ENCODE measurements around the gene VAV1.

The VAV1 gene

DNA sequence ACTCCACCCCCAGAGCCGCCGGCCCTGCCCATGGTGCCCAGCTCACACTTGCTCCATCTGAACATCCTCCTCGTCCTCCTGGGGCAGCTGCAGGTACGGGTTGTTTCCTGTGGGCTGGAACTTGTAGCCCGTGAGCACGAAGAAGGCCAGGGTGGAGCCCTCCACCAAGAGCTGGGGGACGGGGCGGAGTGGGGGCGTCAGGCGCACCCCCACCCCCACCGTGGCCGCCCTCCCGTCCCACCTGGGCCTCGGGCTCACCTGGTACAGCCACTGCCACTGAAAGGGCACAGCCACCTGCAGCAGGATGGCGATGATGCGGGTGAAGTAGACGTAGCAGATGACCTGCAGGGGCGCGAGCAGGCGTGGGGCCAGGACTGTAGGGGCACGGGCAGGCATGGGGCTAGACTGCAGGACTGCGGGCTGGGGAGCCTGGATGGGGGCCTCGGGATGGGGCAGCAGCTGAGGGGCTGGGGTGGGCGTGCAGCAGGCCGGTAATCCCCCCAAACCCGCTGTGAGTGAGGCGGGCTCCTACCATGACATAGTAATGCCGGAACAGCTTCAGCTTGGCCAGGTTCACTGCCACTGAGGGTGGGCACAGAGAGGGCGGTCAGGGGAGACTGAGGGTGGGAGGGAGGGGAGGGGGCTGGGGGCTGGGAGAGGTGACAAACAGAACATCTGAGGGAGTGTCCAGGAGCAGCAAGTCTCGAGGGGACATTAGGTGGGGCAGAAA is 41.4 kb upstream of the VAV1 start:
- Histone ChIP-seq H3K4me1 (ENCODE audit: control insufficient read depth in 2 of 2, insufficient read depth in 2 of 2, low read length in 2 of 2) (peaks cover 9 to 10% of the 10 kb centered on the region in 2 donors), H3K27ac (ENCODE audit: low read depth in 2 of 2, low read length in 2 of 2) (peak overlapping the region; percentile 56 to 64), H3K4me3 (ENCODE audit: low read length in 2 of 2) (no peak overlapping the region), H3K9ac (ENCODE audit: low read depth in 1 of 2, low read length in 2 of 2) (no peak overlapping the region), H3K9me3 (ENCODE audit: control insufficient read depth in 2 of 2, low read length in 2 of 2) (no peaks in the 10 kb centered on the region), H3K27me3 (ENCODE audit: control insufficient read depth in 2 of 2, insufficient read depth in 2 of 2, low read length in 2 of 2) (no peaks in the 10 kb centered on the region), H3K36me3 (ENCODE audit: control insufficient read depth in 2 of 2, insufficient read depth in 2 of 2, low read length in 2 of 2) (peaks cover 3 to 11% of the 10 kb centered on the region in 2 donors)

- Histone ChIP-seq H3K4me3 (ENCODE audit: low read length in 2 of 2) (no peak overlapping the region), H3K9ac (ENCODE audit: low read depth in 1 of 2, low read length in 2 of 2) (no peak overlapping the region), H3K27me3 (ENCODE audit: control insufficient read depth in 2 of 2, insufficient read depth in 2 of 2, low read length in 2 of 2) (no peaks in the 10 kb centered on the region), H3K4me1 (ENCODE audit: control insufficient read depth in 2 of 2, insufficient read depth in 2 of 2, low read length in 2 of 2) (peaks cover 12 to 13% of the 10 kb centered on the region in 2 donors), H3K27ac (ENCODE audit: low read depth in 2 of 2, low read length in 2 of 2) (no peak overlapping the region), H3K9me3 (ENCODE audit: control insufficient read depth in 2 of 2, low read length in 2 of 2) (no peaks in the 10 kb centered on the region), H3K36me3 (ENCODE audit: control insufficient read depth in 2 of 2, insufficient read depth in 2 of 2, low read length in 2 of 2) (peaks cover 3 to 11% of the 10 kb centered on the region in 2 donors)
These were observed 40.7 kb upstream of the VAV1 start for GRCh38 chr19:6731822-6732221.

DNA sequence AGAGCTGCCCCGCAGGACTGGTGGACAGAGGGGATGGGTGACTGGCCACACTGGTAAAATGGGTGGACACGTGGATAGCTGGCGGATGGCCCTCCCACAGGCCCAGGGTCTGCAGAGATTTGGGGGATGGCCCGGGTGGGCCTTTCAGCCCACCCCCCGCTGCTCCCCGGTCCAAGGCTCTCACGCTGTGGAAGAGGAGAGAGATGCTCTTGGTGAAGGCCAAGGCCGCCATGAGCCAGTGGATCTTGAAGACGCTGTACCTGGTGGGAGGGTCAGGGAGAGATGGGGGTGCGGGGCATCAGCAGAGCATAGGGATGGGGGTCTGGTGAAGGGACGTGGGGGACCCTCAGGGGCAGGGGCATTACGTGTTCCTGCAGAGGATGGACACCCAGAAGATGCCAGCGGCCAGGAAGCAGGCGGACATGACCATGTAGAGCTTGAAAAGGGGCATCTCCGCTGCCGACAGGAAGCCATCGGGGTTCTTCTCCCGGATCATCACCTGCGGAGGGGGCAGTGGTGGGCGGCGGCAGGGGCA is 39.6 kb upstream of the VAV1 start:
- Histone ChIP-seq H3K4me3 (ENCODE audit: low read length in 2 of 2) (no peak overlapping the region), H3K27me3 (ENCODE audit: control insufficient read depth in 2 of 2, insufficient read depth in 2 of 2, low read length in 2 of 2) (no peaks in the 10 kb centered on the region), H3K4me1 (ENCODE audit: control insufficient read depth in 2 of 2, insufficient read depth in 2 of 2, low read length in 2 of 2) (peaks cover 13 to 14% of the 10 kb centered on the region in 2 donors), H3K9me3 (ENCODE audit: control insufficient read depth in 2 of 2, low read length in 2 of 2) (no peaks in the 10 kb centered on the region), H3K9ac (ENCODE audit: low read depth in 1 of 2, low read length in 2 of 2) (no peak overlapping the region), H3K27ac (ENCODE audit: low read depth in 2 of 2, low read length in 2 of 2) (no peak overlapping the region), H3K36me3 (ENCODE audit: control insufficient read depth in 2 of 2, insufficient read depth in 2 of 2, low read length in 2 of 2) (peaks cover 3 to 11% of the 10 kb centered on the region in 2 donors)

DNA sequence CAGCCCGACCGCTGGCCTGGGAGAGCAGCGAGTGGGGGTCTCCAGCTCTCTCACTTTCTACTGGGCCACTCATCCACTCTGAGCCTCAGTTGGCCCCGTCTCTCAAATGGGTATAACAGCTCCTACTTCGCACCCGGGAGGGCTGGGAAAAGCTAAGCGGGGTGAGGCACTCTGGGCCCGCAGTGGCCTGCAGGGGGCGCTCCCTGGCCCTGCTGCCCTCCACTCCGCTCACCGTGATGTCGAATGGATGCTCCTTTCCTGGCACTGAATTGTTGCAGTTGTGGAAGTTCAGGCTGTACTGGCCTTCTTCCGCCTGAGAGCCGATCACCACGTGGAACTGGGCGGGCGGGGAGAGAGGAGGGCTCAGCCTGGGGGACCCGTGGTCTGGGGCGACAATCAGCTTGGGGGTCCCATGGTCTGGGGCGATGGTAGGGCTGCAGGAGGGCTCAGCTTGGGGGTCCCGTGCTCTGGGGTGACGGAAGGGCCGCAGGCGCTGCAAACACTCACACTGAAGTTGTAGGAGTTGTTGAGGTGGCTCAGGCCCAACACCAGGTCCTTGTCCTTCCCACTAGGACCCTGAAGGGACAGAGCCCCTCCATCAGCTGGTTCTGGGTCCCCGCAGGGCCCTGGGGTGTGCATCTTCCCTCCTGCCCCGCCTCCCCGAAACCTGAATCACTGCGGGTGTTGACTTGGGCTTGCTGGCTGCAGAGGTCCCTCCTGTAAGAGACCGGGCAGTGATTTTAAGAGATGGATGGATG is 39.0 kb upstream of the VAV1 start:
- no peak overlapping the region for H3K4me3 ChIP-seq (ENCODE audit: low read length in 2 of 2)
- no peak overlapping the region for H3K27ac ChIP-seq (ENCODE audit: low read depth in 2 of 2, low read length in 2 of 2)

GRCh38 chr19:6734096-6734696 is 38.3 kb upstream of the VAV1 start:
- Histone ChIP-seq H3K9me3 (ENCODE audit: control insufficient read depth in 2 of 2, low read length in 2 of 2) (no peaks in the 10 kb centered on the region), H3K27me3 (ENCODE audit: control insufficient read depth in 2 of 2, insufficient read depth in 2 of 2, low read length in 2 of 2) (no peaks in the 10 kb centered on the region), H3K4me3 (ENCODE audit: low read length in 2 of 2) (no peak overlapping the region), H3K36me3 (ENCODE audit: control insufficient read depth in 2 of 2, insufficient read depth in 2 of 2, low read length in 2 of 2) (peaks cover 3 to 11% of the 10 kb centered on the region in 2 donors), H3K9ac (ENCODE audit: low read depth in 1 of 2, low read length in 2 of 2) (no peak overlapping the region), H3K4me1 (ENCODE audit: control insufficient read depth in 2 of 2, insufficient read depth in 2 of 2, low read length in 2 of 2) (peaks cover 26 to 28% of the 10 kb centered on the region in 2 donors), H3K27ac (ENCODE audit: low read depth in 2 of 2, low read length in 2 of 2) (no peak overlapping the region)

More for the DNA sequence above, 39.0 kb upstream of the VAV1 start:
- peaks cover 3 to 11% of the 10 kb centered on the region in 2 donors for H3K36me3 ChIP-seq (ENCODE audit: control insufficient read depth in 2 of 2, insufficient read depth in 2 of 2, low read length in 2 of 2)
- H3K27me3 ChIP-seq (ENCODE audit: control insufficient read depth in 2 of 2, insufficient read depth in 2 of 2, low read length in 2 of 2) = no peaks in the 10 kb centered on the region
- no peak overlapping the region for H3K9ac ChIP-seq (ENCODE audit: low read depth in 1 of 2, low read length in 2 of 2)
- H3K9me3 ChIP-seq (ENCODE audit: control insufficient read depth in 2 of 2, low read length in 2 of 2) = no peaks in the 10 kb centered on the region
- peaks cover 19 to 21% of the 10 kb centered on the region in 2 donors for H3K4me1 ChIP-seq (ENCODE audit: control insufficient read depth in 2 of 2, insufficient read depth in 2 of 2, low read length in 2 of 2)

DNA sequence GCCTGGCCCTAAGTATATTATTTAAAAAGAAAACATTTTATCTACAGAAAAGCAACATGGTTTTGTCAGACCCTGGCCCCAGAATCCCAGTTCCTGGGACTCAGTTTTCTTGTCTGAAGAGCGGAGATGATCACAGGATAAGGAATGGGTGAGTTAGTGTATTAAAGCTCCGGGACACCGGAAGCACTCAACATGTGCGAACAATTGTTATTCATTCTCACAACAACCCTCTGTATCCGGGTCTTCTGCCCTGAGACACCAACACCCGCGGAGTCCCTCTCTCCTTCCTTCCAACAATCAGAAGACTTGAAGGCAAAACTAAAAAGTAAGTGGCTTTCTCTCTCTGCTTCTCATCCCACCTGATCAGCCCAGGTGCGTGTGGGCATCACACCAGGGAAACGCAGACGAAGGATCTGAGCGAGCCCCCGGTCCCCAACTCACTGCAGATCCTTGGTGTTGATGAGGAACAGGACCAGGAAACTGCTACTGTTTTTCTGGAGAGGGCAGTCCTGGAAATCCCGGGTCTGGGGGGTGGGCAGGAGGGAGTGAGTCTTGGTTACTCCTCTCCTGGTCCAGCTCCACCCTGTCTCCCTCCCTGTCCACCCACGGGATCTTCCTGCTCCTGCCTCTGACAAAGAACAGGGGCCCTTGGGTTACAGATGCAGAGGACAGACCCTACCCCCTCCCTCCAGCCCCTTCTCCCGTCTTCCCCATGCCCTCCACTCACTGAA is 37.2 kb upstream of the VAV1 start:
- Histone ChIP-seq H3K36me3 (ENCODE audit: control insufficient read depth in 2 of 2, insufficient read depth in 2 of 2, low read length in 2 of 2) (peaks cover 3 to 11% of the 10 kb centered on the region in 2 donors), H3K4me3 (ENCODE audit: low read length in 2 of 2) (no peak overlapping the region), H3K27me3 (ENCODE audit: control insufficient read depth in 2 of 2, insufficient read depth in 2 of 2, low read length in 2 of 2) (no peaks in the 10 kb centered on the region), H3K9ac (ENCODE audit: low read depth in 1 of 2, low read length in 2 of 2) (peak overlapping the region in 1 of 2 donors; percentile 33), H3K9me3 (ENCODE audit: control insufficient read depth in 2 of 2, low read length in 2 of 2) (no peaks in the 10 kb centered on the region), H3K27ac (ENCODE audit: low read depth in 2 of 2, low read length in 2 of 2) (peak overlapping the region; percentile 93 to 95), H3K4me1 (ENCODE audit: control insufficient read depth in 2 of 2, insufficient read depth in 2 of 2, low read length in 2 of 2) (peaks cover 24 to 27% of the 10 kb centered on the region in 2 donors)

- Histone ChIP-seq H3K9me3 (ENCODE audit: control insufficient read depth in 2 of 2, low read length in 2 of 2) (no peaks in the 10 kb centered on the region), H3K36me3 (ENCODE audit: control insufficient read depth in 2 of 2, insufficient read depth in 2 of 2, low read length in 2 of 2) (peaks cover 3 to 11% of the 10 kb centered on the region in 2 donors), H3K4me3 (ENCODE audit: low read length in 2 of 2) (peak overlapping the region; percentile 83 to 85), H3K27ac (ENCODE audit: low read depth in 2 of 2, low read length in 2 of 2) (peak overlapping the region; percentile 93 to 95), H3K9ac (ENCODE audit: low read depth in 1 of 2, low read length in 2 of 2) (peak overlapping the region; percentile 86 to 95), H3K4me1 (ENCODE audit: control insufficient read depth in 2 of 2, insufficient read depth in 2 of 2, low read length in 2 of 2) (peaks cover 28 to 33% of the 10 kb centered on the region in 2 donors), H3K27me3 (ENCODE audit: control insufficient read depth in 2 of 2, insufficient read depth in 2 of 2, low read length in 2 of 2) (no peaks in the 10 kb centered on the region)
These were observed 36.2 kb upstream of the VAV1 start for GRCh38 chr19:6736169-6736916.

DNA sequence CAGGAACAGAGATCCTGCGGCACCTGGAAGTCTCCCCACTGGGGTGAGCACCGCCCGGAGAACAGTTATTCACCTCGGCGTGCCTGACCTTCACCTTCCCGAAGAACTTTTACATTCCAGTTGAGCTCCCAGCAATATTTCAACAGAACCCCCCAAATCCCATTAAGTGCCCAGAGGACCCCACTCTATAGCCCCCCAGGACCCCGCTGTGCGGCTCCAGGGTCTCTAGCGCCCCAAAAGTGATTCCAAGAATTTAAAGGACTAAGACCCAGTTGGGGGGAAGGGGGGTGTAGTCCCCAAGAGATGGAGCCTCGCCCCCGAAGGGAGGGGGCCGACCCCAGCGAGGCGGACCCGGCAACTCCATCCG is 35.6 kb upstream of the VAV1 start:
- Histone ChIP-seq H3K4me1 (ENCODE audit: control insufficient read depth in 2 of 2, insufficient read depth in 2 of 2, low read length in 2 of 2) (peaks cover 28 to 33% of the 10 kb centered on the region in 2 donors), H3K27me3 (ENCODE audit: control insufficient read depth in 2 of 2, insufficient read depth in 2 of 2, low read length in 2 of 2) (no peaks in the 10 kb centered on the region), H3K9me3 (ENCODE audit: control insufficient read depth in 2 of 2, low read length in 2 of 2) (no peaks in the 10 kb centered on the region), H3K4me3 (ENCODE audit: low read length in 2 of 2) (peak overlapping the region; percentile 83 to 85), H3K27ac (ENCODE audit: low read depth in 2 of 2, low read length in 2 of 2) (peak overlapping the region; percentile 93 to 95), H3K9ac (ENCODE audit: low read depth in 1 of 2, low read length in 2 of 2) (peak overlapping the region; percentile 86 to 95), H3K36me3 (ENCODE audit: control insufficient read depth in 2 of 2, insufficient read depth in 2 of 2, low read length in 2 of 2) (peaks cover 3 to 7% of the 10 kb centered on the region in 2 donors)

DNA sequence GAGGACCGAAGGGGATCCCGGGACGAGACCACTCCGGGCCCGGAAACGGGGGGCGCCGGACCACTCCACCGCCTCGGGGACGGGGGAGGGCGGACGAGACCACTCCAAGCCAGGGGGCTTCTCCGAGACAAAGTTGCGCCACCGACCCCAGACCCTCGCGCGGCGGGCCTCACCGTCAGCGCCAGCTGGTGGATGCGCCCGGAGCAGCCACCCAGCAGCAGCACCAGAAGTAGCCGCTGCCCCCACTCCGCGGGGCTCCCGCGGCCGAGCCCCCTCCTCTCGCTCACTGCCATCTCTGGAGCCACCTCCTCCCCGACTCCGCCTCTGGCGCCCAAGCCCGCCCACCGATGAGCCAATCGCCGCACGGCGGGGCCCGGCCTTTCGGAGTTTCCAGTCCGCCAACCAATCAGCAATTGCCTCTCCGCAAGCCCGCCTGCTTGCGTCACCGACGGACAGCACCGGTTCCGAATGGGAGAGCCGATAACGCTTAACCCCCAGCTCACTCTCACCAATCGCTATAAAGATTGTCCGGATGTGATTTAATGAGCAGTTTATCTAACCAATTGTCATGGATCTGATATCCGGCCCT is 35.1 kb upstream of the VAV1 start, which contains the start of gene GPR108:
GPR108 (minus strand) TSS at position 297 of the 589 bp plus-strand sequence; CDS start at position 293, 4 bp downstream.
- no peaks in the 10 kb centered on the region for H3K9me3 ChIP-seq (ENCODE audit: control insufficient read depth in 2 of 2, low read length in 2 of 2)
- no peaks in the 10 kb centered on the region for H3K27me3 ChIP-seq (ENCODE audit: control insufficient read depth in 2 of 2, insufficient read depth in 2 of 2, low read length in 2 of 2)
- peak within 1 kb of the TSS; percentile 87 to 95 for H3K9ac ChIP-seq (ENCODE audit: low read depth in 1 of 2, low read length in 2 of 2)
- peak within 1 kb of the TSS; percentile 83 to 85 for H3K4me3 ChIP-seq (ENCODE audit: low read length in 2 of 2)
- H3K4me1 ChIP-seq (ENCODE audit: control insufficient read depth in 2 of 2, insufficient read depth in 2 of 2, low read length in 2 of 2) = peaks cover 28 to 35% of the 10 kb centered on the region in 2 donors
- peaks cover 3 to 6% of the 10 kb centered on the region in 2 donors for H3K36me3 ChIP-seq (ENCODE audit: control insufficient read depth in 2 of 2, insufficient read depth in 2 of 2, low read length in 2 of 2)
- peak within 1 kb of the TSS; percentile 95 to 96 for H3K27ac ChIP-seq (ENCODE audit: low read depth in 2 of 2, low read length in 2 of 2)

Data from mucosa of rectum (tissue), 2 donors.